ENCODE data around the gene FHIT.

FHIT gene

GRCh38 chr3:60812502-60812901 lies 438.8 kb downstream of the FHIT start:
- no peak overlapping the region for H3K9ac ChIP-seq (ENCODE audit: low read length)
- H3K36me3 ChIP-seq (ENCODE audit: control insufficient read depth, insufficient read depth, low read length): no peaks in the 10 kb centered on the region
- H3K27me3 ChIP-seq (ENCODE audit: control insufficient read depth, insufficient read depth, low read length): no peaks in the 10 kb centered on the region
- H3K27ac ChIP-seq (ENCODE audit: low read depth, low read length): no peak overlapping the region
- H3K4me3 ChIP-seq (ENCODE audit: low read length): no peak overlapping the region
- no peaks in the 10 kb centered on the region for H3K4me1 ChIP-seq (ENCODE audit: control insufficient read depth, insufficient read depth, low read length)

- no peak overlapping the region for H3K4me3 ChIP-seq (ENCODE audit: low read length)
- no peaks in the 10 kb centered on the region for H3K4me1 ChIP-seq (ENCODE audit: control insufficient read depth, insufficient read depth, low read length)
- H3K27me3 ChIP-seq (ENCODE audit: control insufficient read depth, insufficient read depth, low read length): no peaks in the 10 kb centered on the region
- no peaks in the 10 kb centered on the region for H3K36me3 ChIP-seq (ENCODE audit: control insufficient read depth, insufficient read depth, low read length)
- no peak overlapping the region for H3K9ac ChIP-seq (ENCODE audit: low read length)
- no peak overlapping the region for H3K27ac ChIP-seq (ENCODE audit: low read depth, low read length)
Measured at GRCh38 chr3:60810881-60811280, 440.4 kb downstream of the FHIT start.

- Histone ChIP-seq H3K4me1 (ENCODE audit: control insufficient read depth, insufficient read depth, low read length) (no peaks in the 10 kb centered on the region), H3K36me3 (ENCODE audit: control insufficient read depth, insufficient read depth, low read length) (no peaks in the 10 kb centered on the region), H3K9ac (ENCODE audit: low read length) (no peak overlapping the region), H3K27me3 (ENCODE audit: control insufficient read depth, insufficient read depth, low read length) (no peaks in the 10 kb centered on the region), H3K4me3 (ENCODE audit: low read length) (no peak overlapping the region), H3K27ac (ENCODE audit: low read depth, low read length) (no peak overlapping the region)
Measured at GRCh38 chr3:60809857-60810610, 441.2 kb downstream of the FHIT start.

GRCh38 chr3:60803216-60804173 lies 447.8 kb downstream of the FHIT start:
- Histone ChIP-seq H3K36me3 (ENCODE audit: control insufficient read depth, insufficient read depth, low read length) (no peaks in the 10 kb centered on the region), H3K9ac (ENCODE audit: low read length) (no peak overlapping the region), H3K27ac (ENCODE audit: low read depth, low read length) (no peak overlapping the region), H3K4me1 (ENCODE audit: control insufficient read depth, insufficient read depth, low read length) (no peaks in the 10 kb centered on the region), H3K27me3 (ENCODE audit: control insufficient read depth, insufficient read depth, low read length) (no peaks in the 10 kb centered on the region), H3K4me3 (ENCODE audit: low read length) (no peak overlapping the region)

GRCh38 chr3:60801307-60801706 lies 449.9 kb downstream of the FHIT start:
- Histone ChIP-seq H3K27ac (ENCODE audit: low read depth, low read length) (no peak overlapping the region), H3K27me3 (ENCODE audit: control insufficient read depth, insufficient read depth, low read length) (no peaks in the 10 kb centered on the region), H3K4me3 (ENCODE audit: low read length) (no peak overlapping the region), H3K9ac (ENCODE audit: low read length) (no peak overlapping the region), H3K4me1 (ENCODE audit: control insufficient read depth, insufficient read depth, low read length) (no peaks in the 10 kb centered on the region), H3K36me3 (ENCODE audit: control insufficient read depth, insufficient read depth, low read length) (no peaks in the 10 kb centered on the region)

GRCh38 chr3:60798456-60798855 lies 452.8 kb downstream of the FHIT start:
- no peaks in the 10 kb centered on the region for H3K27me3 ChIP-seq (ENCODE audit: control insufficient read depth, insufficient read depth, low read length)
- H3K36me3 ChIP-seq (ENCODE audit: control insufficient read depth, insufficient read depth, low read length): no peaks in the 10 kb centered on the region

GRCh38 chr3:60792249-60792852 lies 458.9 kb downstream of the FHIT start:
- H3K4me3 ChIP-seq (ENCODE audit: low read length): no peak overlapping the region
- H3K9ac ChIP-seq (ENCODE audit: low read length): no peak overlapping the region
- no peak overlapping the region for H3K27ac ChIP-seq (ENCODE audit: low read depth, low read length)
- no peaks in the 10 kb centered on the region for H3K4me1 ChIP-seq (ENCODE audit: control insufficient read depth, insufficient read depth, low read length)
- H3K36me3 ChIP-seq (ENCODE audit: control insufficient read depth, insufficient read depth, low read length): no peaks in the 10 kb centered on the region
- no peaks in the 10 kb centered on the region for H3K27me3 ChIP-seq (ENCODE audit: control insufficient read depth, insufficient read depth, low read length)

More at GRCh38 chr3:60798456-60798855, 452.8 kb downstream of the FHIT start:
- Histone ChIP-seq H3K9ac (ENCODE audit: low read length) (no peak overlapping the region), H3K27ac (ENCODE audit: low read depth, low read length) (no peak overlapping the region), H3K4me3 (ENCODE audit: low read length) (no peak overlapping the region), H3K4me1 (ENCODE audit: control insufficient read depth, insufficient read depth, low read length) (no peaks in the 10 kb centered on the region)

- Histone ChIP-seq H3K36me3 (ENCODE audit: control insufficient read depth, insufficient read depth, low read length) (no peaks in the 10 kb centered on the region), H3K9ac (ENCODE audit: low read length) (no peak overlapping the region), H3K4me3 (ENCODE audit: low read length) (no peak overlapping the region), H3K27ac (ENCODE audit: low read depth, low read length) (no peak overlapping the region), H3K27me3 (ENCODE audit: control insufficient read depth, insufficient read depth, low read length) (no peaks in the 10 kb centered on the region), H3K4me1 (ENCODE audit: control insufficient read depth, insufficient read depth, low read length) (no peaks in the 10 kb centered on the region)
Measured at GRCh38 chr3:60788185-60788584, 463.1 kb downstream of the FHIT start.

GRCh38 chr3:60781935-60782334 lies 469.3 kb downstream of the FHIT start:
- H3K36me3 ChIP-seq (ENCODE audit: control insufficient read depth, insufficient read depth, low read length): no peaks in the 10 kb centered on the region

GRCh38 chr3:60779637-60780036 lies 471.6 kb downstream of the FHIT start:
- Histone ChIP-seq H3K27me3 (ENCODE audit: control insufficient read depth, insufficient read depth, low read length) (no peaks in the 10 kb centered on the region), H3K4me3 (ENCODE audit: low read length) (no peak overlapping the region), H3K36me3 (ENCODE audit: control insufficient read depth, insufficient read depth, low read length) (no peaks in the 10 kb centered on the region), H3K4me1 (ENCODE audit: control insufficient read depth, insufficient read depth, low read length) (no peaks in the 10 kb centered on the region), H3K9ac (ENCODE audit: low read length) (no peak overlapping the region), H3K27ac (ENCODE audit: low read depth, low read length) (no peak overlapping the region)

More at GRCh38 chr3:60781935-60782334, 469.3 kb downstream of the FHIT start:
- Histone ChIP-seq H3K4me1 (ENCODE audit: control insufficient read depth, insufficient read depth, low read length) (no peaks in the 10 kb centered on the region), H3K27ac (ENCODE audit: low read depth, low read length) (no peak overlapping the region), H3K27me3 (ENCODE audit: control insufficient read depth, insufficient read depth, low read length) (no peaks in the 10 kb centered on the region), H3K4me3 (ENCODE audit: low read length) (no peak overlapping the region), H3K9ac (ENCODE audit: low read length) (no peak overlapping the region)

- Histone ChIP-seq H3K27ac (ENCODE audit: low read depth, low read length) (no peak overlapping the region), H3K36me3 (ENCODE audit: control insufficient read depth, insufficient read depth, low read length) (no peaks in the 10 kb centered on the region), H3K9ac (ENCODE audit: low read length) (no peak overlapping the region), H3K27me3 (ENCODE audit: control insufficient read depth, insufficient read depth, low read length) (no peaks in the 10 kb centered on the region), H3K4me3 (ENCODE audit: low read length) (no peak overlapping the region), H3K4me1 (ENCODE audit: control insufficient read depth, insufficient read depth, low read length) (no peaks in the 10 kb centered on the region)
Measured at GRCh38 chr3:60775985-60776384, 475.3 kb downstream of the FHIT start.

GRCh38 chr3:60774617-60775016 lies 476.6 kb downstream of the FHIT start:
- Histone ChIP-seq H3K36me3 (ENCODE audit: control insufficient read depth, insufficient read depth, low read length) (no peaks in the 10 kb centered on the region), H3K4me3 (ENCODE audit: low read length) (no peak overlapping the region), H3K4me1 (ENCODE audit: control insufficient read depth, insufficient read depth, low read length) (no peaks in the 10 kb centered on the region), H3K9ac (ENCODE audit: low read length) (no peak overlapping the region), H3K27ac (ENCODE audit: low read depth, low read length) (no peak overlapping the region), H3K27me3 (ENCODE audit: control insufficient read depth, insufficient read depth, low read length) (no peaks in the 10 kb centered on the region)

All from rectal smooth muscle tissue (tissue), 1 donor.